HG02973 (cell line): ENCODE results near the gene ELL3.
"Not testable (repeated sequence)": the region's sequence is repeated elsewhere in the genome, so short reads cannot be mapped to it uniquely, and the experiment has no call there.

ENCODE experiments used
- ATAC-seq: cut with Tn5 transposase; IDR thresholded peaks from one replicate; pipeline ENCODE4 v1.9.1; 2021; ENCODE audit warnings: moderate library complexity; ENCODE audit not compliant: unreplicated experiment

The ELL3 gene

DNA sequence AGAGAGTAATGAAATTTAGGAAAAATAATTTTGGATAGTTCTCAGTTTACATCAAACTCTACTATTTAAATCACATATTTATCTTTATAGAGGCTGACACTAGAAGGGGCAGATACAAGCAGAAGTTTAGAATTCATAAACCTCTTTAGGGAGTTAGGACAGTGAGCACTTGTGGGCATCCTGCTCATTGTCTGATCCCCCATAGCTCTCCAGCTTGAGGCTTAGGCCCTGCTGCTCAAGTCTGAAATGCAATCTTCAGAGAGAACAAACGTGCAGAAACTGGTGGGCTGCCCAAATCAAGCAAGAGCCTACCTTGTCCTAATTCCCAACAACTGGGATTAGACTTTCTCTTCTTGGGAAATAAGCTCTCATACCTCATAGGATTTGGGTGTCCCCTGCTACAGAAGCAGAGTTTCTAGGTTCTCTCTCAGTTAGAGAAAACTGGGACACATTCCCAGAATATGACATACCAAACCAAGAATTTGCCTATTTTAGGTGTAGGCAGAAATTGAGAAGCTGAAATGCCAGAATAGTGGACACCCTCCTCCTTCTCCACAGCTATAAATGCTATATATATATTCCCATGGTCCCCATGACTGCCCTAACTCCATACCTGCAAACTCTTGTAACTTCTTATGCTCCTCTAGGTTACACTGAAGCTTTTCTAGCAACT, 48.6 kb downstream of the ELL3 start:
- ATAC-seq: not testable (repeated sequence)

DNA sequence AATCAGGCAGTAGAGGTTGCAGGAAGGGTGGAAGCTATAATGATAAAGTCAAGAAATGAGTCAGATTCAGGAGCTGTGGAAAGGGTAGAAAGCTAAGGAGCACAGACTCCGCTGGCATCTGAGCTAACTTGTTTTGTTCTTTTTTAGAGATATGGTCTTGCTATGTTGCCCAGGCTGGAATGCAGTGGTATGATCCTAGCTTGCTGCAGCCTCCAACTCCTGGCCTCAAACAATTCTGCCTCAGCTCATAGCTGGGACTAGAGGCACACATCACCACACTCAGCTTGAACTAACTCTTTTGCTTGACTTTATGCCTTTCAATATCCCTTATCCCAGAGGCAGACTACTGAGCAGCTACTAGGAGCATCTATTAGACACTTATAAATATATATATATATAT, 50.5 kb downstream of the ELL3 start:
- not testable (repeated sequence) for ATAC-seq

DNA sequence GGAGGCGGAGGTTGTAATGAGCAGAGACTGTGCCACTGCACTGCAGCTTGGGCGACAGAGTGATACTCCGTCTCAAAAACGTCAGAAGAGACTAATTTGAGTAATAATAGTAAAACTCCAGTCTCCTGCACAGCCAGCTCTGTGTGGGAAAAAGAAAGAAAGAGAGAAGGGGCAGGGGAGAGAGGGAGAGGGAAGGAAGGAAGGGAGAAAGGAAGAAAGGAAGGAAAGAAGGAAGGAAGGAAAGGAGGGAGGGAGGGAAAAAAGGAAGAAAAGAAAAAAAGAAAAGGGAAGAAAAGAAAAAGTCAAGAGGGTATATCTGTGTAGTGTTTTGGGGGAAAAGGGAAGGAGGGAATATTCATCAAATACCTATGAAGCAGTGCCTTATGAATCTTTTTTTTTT, 53.6 kb downstream of the ELL3 start:
- no peak for ATAC-seq
